Fibroblast of lung (primary cell): ENCODE data around the gene HEG1. TPM values are rescaled to one million over a fixed set of nuclear protein-coding genes. Genes with fewer than 3 reads are reported as not detected.
"Not testable (repeated sequence)": the region's sequence is repeated elsewhere in the genome, so short reads cannot be mapped to it uniquely, and the experiment has no call there.

Source experiments
- DNase-seq, 2 donors: peaks; one replicate each; pipeline versions ENCODE4 v3.0.0 to v3.0.0-alpha.2; 2010; ENCODE audit warnings: low read depth in 2 of 2
- H2AFZ ChIP-seq: 2 replicates; pipeline ENCODE4 v1.5.1; 2012; ENCODE audit warnings: low read length, control low read depth, inconsistent platforms
- H3K27ac ChIP-seq: 2 replicates; pipeline ENCODE4 v1.5.1; 2011; ENCODE audit warnings: low read length, control low read depth; ENCODE audit not compliant: insufficient read depth
- H3K27me3 ChIP-seq: 2 replicates; pipeline ENCODE4 v1.5.1; 2011; ENCODE audit warnings: mild to moderate bottlenecking, low read length; ENCODE audit not compliant: control insufficient read depth, insufficient read depth
- H3K36me3 ChIP-seq: 2 replicates; pipeline ENCODE4 v1.5.1; 2011; ENCODE audit warnings: low read length; ENCODE audit not compliant: control insufficient read depth, insufficient read depth
- H3K4me1 ChIP-seq: 2 replicates; pipeline ENCODE4 v1.5.1; 2011; ENCODE audit warnings: low read length; ENCODE audit not compliant: control insufficient read depth, insufficient read depth; ENCODE audit errors: extremely low read depth
- H3K4me2 ChIP-seq: 2 replicates; pipeline ENCODE4 v1.5.1; 2011; ENCODE audit warnings: low read length, control low read depth; ENCODE audit not compliant: insufficient read depth; ENCODE audit errors: extremely low read depth
- H3K4me3 ChIP-seq, 4 experiments: fragments of 200-600 bp in 1 of 4; sonication (generic) in 1 of 4; replicated peaks in 1 of 4; 2 replicates each; pipeline ENCODE4 v1.5.1; 2011 to 2016; ENCODE audit warnings: low read length in 4 of 4, low read depth in 3 of 4, mild to moderate bottlenecking in 3 of 4, control low read depth in 2 of 4, inconsistent platforms in 1 of 4, mixed read lengths in 1 of 4; ENCODE audit not compliant: insufficient read depth in 1 of 4; ENCODE audit errors: control extremely low read depth in 1 of 4
- H3K79me2 ChIP-seq: 2 replicates; pipeline ENCODE4 v1.5.1; 2012; ENCODE audit warnings: mild to moderate bottlenecking, low read length, inconsistent platforms; ENCODE audit not compliant: control insufficient read depth, insufficient read depth
- H3K9ac ChIP-seq: 2 replicates; pipeline ENCODE4 v1.5.1; 2011; ENCODE audit warnings: mild to moderate bottlenecking, low read length, control low read depth; ENCODE audit not compliant: insufficient read depth
- H3K9me3 ChIP-seq: 2 replicates; pipeline ENCODE4 v1.5.1; 2012; ENCODE audit warnings: low read depth, low read length; ENCODE audit not compliant: control insufficient read depth, insufficient read depth
- H4K20me1 ChIP-seq: 2 replicates; pipeline ENCODE4 v1.5.1; 2011; ENCODE audit warnings: low read length; ENCODE audit not compliant: control insufficient read depth, insufficient read depth; ENCODE audit errors: extremely low read depth
- CTCF ChIP-seq, 2 donors: IDR thresholded peaks in 1 of 2; conservative IDR thresholded peaks in 1 of 2; 1 replicate in 1 of 2; 2 replicates in 1 of 2; pipeline ENCODE4 v1.5.1; 2011 to 2012; ENCODE audit warnings: low read length in 2 of 2, control low read depth in 1 of 2, inconsistent platforms in 1 of 2, low read depth in 1 of 2, mild to moderate bottlenecking in 1 of 2
- EZH2 ChIP-seq: IDR thresholded peaks from 2 replicates; pipeline ENCODE4 v1.5.1; 2012; ENCODE audit warnings: low read length, control low read depth, mild to moderate bottlenecking; ENCODE audit errors: missing control alignments
- polyA plus RNA-seq, 2 donors: library from polyadenylated mRNA; depleted of rRNA in 1 of 2; stranded (reverse) in 1 of 2; unstranded in 1 of 2; fragments of >200 nt; gene quantifications; 2 replicates each; pipeline ENCODE4 v1.2.1, GENCODE V29; 2011 to 2012; ENCODE audit warnings: missing spikeins in 1 of 2
- total RNA-seq: library from RNA; depleted of rRNA; stranded (reverse); fragments of >200 nt; gene quantifications from 2 replicates; pipeline ENCODE4 v1.2.1, GENCODE V29; 2014

HEG1 gene
- total and polyA plus RNA-seq, 2 donors (not counting 1 experiment from before 2014, with no cell fraction given), result 137 to 305 TPM

GRCh38 chr3:125083776-125084175, 28.0 kb upstream of the HEG1 start:
- Histone ChIP-seq H3K4me2 (no peak overlapping the region), H3K4me3 (no peak overlapping the region), H2AFZ (no peak overlapping the region), H3K9ac (no peak overlapping the region), H3K4me1 (peaks cover 20% of the 10 kb centered on the region), H3K27ac (no peak overlapping the region), H3K36me3 (no peaks in the 10 kb centered on the region), H3K79me2 (no peaks in the 10 kb centered on the region), H3K9me3 (no peaks in the 10 kb centered on the region), H3K27me3 (no peaks in the 10 kb centered on the region), H4K20me1 (no peaks in the 10 kb centered on the region)
- TF ChIP-seq EZH2 (no peak), CTCF (conservative IDR thresholded peaks at IDR 0.05 in 1 of 2, IDR thresholded peaks at IDR 0.05 in 1 of 2; ENCODE audit: low read depth in 1 of 2, low read length in 2 of 2) (no peak)
- peak; percentile 38 to 81 for DNase-seq

GRCh38 chr3:125082339-125082738, 26.5 kb upstream of the HEG1 start:
- H3K79me2 ChIP-seq, H3K9ac ChIP-seq, H3K9me3 ChIP-seq, H2AFZ ChIP-seq, H3K27me3 ChIP-seq, H3K4me3 ChIP-seq, H3K36me3 ChIP-seq, H4K20me1 ChIP-seq, H3K27ac ChIP-seq: not testable (repeated sequence)
- Histone ChIP-seq H3K4me2 (peak overlapping the region; percentile 8), H3K4me1 (peaks cover 14% of the 10 kb centered on the region)
- peak; percentile 56 to 78 for DNase-seq

GRCh38 chr3:125080077-125080476, 24.3 kb upstream of the HEG1 start:
- DNase-seq, result no peak
- H3K36me3 ChIP-seq, result no peaks in the 10 kb centered on the region
- no peak overlapping the region for H3K9ac ChIP-seq
- no peaks in the 10 kb centered on the region for H3K79me2 ChIP-seq
- no peaks in the 10 kb centered on the region for H3K27me3 ChIP-seq
- no peak overlapping the region for H3K27ac ChIP-seq
- no peak for TF ChIP-seq CTCF (conservative IDR thresholded peaks at IDR 0.05 in 1 of 2, IDR thresholded peaks at IDR 0.05 in 1 of 2; ENCODE audit: low read depth in 1 of 2, low read length in 2 of 2)
- TF ChIP-seq EZH2, result no peak
- H2AFZ ChIP-seq, result no peak overlapping the region
- no peak overlapping the region for H3K4me3 ChIP-seq
- H3K4me2 ChIP-seq, result no peak overlapping the region
- peaks cover 13% of the 10 kb centered on the region for H3K4me1 ChIP-seq
- no peaks in the 10 kb centered on the region for H4K20me1 ChIP-seq
- H3K9me3 ChIP-seq, result no peaks in the 10 kb centered on the region
